Activated CD4-positive, alpha-beta T cell treated with anti-CD3 and anti-CD28 coated beads, Interleukin-2, Interleukin-6, amounts not matched to agents 100 ng/mL and 50 ng/mL, durations not matched to agents 16 hours and 8 hours (primary cell): ENCODE measurements around the gene SLC12A6.
"Not testable (repeated sequence)": the region's sequence is repeated elsewhere in the genome, so short reads cannot be mapped to it uniquely, and the experiment has no call there.

Experiments used
- DNase-seq: peaks from one replicate; pipeline ENCODE4 v3.0.0-alpha.2; 2020

The SLC12A6 gene

DNA sequence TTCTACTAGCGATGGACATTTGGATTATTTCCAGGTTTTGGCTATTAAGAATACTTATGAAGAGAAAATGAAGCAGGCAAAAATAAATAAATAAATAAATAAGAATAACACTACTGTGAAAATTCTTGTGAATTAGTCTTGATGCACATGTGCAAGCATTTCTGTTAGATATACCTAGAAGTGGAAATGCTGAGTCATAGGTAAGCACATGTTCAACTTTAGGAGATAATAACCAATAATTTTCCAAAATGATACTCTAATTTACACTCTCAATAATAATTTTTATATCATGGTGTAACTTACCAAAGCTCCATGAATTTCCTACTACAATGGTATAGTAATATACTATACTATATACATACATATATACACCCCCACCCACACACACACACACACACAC is 89.4 kb downstream of the SLC12A6 start:
- no peak for DNase-seq

DNA sequence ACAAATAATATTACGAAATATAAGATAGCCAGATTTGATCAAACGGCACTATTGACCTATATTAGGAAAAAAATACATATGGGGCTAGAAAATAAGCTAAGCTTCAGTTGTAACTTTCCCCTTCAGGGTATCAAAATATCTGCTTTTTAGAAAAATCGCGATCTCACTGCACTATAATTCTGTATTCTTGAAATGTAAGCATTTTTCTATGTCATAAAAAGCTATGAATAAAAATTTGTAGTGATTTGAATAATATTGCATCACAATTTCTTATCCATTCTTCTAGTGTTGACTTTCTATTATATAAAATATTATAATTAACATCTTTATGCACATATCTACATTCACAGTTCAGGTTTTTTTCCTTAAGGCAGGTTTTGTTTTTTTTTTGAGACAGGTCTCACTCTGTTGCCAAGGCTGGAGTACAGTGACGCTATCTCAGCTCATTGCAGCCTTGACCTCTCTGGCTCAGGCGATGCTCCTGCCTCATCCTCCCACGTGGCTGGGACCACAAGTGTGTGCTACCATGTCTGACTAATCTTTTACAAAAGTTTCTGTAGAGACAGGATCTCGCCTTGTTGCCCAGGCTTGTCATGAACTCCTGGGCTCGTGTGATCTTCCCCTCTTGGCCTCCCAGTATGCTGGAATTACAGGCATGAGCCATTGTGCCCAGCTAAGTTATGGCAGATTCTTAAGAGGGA is 91.2 kb downstream of the SLC12A6 start:
- DNase-seq: no peak

DNA sequence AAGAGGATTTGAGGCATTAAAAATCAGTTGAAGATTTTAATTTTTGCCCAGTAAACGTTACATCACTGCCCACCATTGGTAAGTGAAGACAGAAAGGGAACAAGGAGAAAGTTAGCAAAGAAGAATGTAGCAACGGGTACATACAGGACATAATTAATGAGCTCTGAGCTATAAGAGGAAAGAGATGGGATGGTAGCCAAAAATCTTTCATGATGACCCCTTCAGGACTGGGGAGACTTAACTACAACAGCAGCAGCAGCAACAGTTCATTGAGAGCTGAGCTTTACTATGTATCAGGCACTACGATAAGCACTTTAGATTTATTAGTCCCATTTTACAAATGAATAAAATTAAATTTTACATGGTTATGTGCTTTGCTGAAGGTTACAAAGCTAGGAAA is 94.4 kb downstream of the SLC12A6 start:
- no peak for DNase-seq

DNA sequence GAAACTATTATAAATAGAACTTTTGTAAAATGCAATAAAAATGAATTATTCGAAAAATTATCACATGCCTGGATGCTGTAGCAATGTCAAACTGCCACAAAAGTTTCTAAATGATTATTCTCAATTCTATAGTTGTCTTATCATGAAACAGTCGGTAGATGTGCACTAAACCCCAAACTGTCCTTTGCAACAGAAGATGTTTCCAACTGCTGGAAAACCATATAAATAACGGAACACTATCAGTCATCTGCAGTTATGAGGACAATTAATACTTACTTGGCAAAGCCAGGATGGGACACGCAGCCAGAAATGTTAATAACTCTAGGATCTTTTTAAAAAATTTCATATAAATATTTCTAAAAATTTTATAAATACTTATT is 95.3 kb downstream of the SLC12A6 start:
- peak; percentile 15 for DNase-seq

DNA sequence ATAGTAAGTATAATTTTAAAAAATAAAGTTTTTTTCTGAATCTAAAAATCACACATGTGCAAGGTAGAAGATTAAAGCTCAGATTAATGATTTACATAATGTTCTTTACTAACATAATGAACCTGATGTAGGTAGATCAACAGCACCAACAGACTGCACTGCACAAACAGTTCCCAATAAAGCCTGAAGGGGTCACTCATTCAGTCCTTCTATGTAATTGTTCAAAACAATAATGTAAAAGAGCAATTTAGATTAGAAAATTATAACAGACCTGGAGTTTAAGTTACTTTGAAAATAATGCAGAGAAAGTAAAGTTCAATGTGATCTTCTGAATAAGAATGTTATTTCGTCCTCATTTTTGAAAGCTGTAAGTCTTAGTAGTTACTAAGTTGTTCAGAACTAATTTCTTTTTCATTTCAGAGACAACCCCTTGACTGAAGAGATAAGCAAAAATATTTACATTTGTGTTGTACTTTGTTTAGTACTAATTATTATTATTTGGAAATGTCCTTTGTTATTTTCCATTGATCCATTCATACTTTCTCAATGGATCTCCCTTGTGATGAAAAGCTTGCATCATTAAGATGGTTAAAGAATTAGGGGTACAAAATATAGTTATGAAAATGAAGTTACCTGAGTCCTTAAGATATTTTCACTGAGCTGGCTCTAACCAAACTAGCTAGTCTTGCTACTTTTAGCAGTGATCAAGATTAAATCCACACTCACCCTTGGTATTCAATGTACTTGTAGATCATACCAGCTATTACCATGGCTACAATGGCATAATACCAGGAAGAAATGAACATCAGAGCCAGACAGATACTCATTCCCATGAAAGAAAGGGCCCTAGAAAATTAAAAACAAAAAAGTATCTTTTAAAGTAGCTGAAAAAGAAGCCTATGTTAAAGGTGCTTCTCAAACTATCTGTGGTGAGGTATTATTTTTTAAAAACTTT is 95.9 kb downstream of the SLC12A6 start:
- DNase-seq: peak; percentile 61

DNA sequence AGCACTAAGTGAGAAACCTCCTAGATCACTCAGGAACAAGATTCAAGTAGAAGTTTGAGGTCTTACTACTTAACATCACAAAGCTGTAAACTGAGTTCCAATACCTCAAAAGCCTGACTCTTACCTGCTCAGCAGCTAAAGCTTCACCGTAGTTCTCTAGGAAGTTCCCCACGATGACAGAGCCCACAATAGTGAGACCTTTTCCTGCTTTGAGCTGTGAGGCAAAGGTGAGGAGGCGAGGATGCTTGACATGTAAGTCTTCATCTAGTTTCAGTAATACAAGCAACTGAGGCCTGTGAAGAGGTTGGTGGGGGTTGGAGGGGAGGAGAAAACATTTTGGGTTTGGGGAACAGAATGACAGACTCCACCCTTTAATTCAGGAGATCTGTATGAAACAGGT is 97.0 kb downstream of the SLC12A6 start:
- peak; percentile 52 for DNase-seq

DNA sequence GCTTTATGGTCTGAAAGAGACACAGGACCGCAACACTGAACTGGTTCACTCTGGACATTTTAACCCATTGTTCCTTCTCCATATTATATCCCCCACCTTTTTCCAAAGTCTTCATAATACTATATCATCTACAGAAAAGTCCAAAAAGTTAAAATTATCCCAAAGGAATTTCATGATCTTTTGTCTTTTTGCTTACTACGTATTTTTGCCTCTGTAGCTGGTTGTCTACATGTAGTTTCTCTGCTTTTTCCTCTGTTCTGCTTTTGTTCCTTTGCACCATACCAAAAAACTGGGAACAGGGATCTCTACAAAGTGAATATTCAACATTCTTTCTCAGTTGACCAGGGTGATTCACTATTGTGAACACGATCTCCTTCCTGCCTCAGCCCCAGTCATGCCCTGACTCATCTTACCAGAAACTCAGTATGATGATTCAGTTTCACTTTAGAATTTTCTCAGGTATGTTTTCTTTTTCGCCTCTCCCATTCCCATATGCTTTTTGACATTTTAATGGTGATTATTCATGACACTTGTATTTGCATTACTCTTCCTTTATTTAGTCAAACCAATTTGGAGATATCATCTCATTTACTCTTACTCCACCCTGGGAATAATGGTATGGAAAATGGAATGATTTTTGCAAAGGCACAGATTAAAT is 98.3 kb downstream of the SLC12A6 start:
- peak; percentile 76 for DNase-seq

DNA sequence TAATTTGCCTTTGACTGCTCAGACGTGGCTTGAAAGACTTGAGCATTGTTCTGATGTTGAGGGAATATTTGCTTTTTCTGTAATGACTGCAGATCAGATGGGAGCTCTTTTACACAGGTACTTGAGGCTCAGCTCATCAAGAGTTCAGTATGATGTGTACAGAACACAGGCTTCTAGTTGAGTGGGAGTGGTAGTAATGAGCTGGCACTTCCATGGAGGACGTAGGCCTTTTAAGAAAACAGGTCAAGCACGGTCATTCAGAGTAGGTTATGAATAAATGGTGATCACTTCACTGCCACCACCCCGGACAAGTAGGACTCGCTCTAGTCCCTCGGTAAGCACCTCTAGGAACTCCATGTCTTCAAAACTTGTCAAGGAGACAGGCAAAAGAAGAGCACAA is 104.0 kb downstream of the SLC12A6 start:
- no peak for DNase-seq

DNA sequence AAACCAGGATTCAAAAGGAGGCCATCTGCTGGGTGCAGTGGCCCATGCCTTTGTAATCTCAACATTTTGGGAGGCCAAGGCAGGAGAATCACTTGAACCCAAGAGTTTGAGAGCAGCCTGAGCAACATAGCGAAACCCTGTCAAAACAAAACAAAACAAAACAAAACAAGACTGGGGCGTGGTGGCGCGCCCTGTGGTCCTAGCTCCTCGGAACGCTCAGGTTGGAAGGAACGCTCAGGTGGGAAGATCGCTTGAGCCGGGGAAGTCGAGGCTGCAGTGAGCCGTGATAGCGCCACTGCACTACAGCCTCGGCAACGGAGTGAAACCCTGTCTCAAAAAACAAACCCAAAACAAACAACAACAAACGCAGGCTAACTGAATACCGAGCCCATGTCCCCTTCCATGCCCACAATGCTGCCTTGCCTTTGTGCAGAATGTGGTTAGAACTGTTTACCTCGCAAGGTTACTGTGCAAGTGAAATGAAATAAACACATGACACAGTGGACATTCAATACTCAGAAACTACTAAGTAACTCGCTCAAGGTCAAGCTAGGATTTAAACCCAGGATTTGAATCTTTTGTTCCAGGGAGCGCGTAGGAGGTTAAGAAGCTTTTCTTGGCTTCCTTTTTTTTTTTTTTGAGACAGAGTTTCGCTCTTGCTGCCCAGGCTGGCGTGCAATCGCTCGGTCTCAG is 113.5 kb downstream of the SLC12A6 start:
- no peak for DNase-seq

DNA sequence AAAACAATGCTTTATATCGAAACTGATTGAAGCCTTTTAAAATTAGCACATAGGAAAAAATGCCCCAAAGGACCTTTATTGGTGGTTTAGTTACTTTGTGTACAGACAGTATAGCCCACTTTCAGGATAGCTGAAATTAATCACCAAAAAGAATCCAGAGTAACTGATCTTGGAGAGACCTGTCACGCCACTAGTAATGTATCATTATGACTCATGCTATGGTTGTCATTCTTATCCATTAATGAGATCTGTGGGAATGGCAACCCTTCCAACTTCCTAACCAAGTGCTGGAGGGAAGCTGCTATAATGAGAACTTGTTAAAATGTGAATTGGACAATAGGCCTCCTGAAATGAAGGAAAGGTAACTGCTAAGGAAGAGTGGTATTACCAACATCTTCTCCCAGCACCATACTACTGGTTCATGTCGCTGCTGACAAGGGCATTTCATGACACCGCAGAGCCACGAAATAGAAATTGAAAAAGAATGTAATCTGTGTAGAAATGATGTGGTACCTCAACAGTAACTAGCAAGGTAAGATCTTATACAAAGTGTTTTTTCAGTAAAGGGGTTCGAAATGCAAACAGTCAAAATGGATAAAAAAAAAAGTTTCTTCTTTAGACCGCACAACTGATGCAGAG is 119.9 kb downstream of the SLC12A6 start:
- peak; percentile 27 for DNase-seq

DNA sequence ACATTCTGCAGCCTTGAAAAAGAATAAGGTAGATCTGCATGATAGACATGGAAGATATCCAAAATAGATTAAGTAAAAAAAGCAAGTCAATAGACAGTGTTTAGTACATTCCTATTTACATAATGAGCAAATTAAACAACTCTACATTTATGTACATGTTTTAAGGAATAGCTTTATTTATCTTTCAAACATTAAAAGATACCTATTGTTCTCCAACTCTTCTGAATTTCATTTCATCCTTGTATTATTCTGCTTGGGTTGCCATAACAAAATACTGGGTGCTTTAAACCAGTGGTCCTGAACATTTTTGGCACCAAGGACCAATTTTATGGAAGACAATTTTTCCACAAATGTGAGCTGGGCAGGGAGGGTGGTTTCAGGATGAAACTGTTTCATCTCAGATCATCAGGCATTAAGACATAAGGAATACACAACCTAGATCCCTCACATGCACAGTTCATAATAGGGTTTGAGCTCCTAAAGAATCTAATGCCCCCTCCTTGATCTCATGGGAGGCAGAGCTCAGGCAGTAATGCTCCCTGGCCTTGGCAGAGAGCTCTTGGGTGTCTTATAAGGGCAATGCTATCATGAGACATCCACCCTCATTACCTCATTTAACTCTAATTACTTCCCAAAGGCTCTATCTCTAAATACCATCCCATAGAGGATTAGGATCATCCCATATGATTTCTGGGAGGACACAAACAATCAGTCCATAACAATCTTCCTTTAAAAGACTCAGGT is 120.9 kb downstream of the SLC12A6 start:
- DNase-seq: no peak

DNA sequence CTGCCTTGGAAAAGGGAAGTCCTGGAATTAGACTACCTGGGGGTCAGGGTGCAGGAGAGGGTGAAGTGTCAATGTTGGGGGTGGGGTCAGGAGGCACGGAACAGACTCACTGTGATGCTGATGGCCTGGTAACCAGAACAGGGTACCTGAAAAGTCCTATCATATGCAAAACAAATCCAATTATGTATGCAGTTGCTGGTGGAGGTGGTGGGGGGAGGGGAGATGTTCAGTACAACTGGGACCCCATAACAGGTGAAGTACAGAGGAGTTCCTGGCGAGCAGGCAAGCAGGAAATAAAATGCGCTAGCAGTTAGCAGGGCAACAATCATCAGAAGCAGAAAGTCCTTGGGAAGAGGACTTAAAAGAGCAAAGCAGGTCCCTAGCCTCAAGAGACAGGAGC is 123.4 kb downstream of the SLC12A6 start:
- DNase-seq: no peak

DNA sequence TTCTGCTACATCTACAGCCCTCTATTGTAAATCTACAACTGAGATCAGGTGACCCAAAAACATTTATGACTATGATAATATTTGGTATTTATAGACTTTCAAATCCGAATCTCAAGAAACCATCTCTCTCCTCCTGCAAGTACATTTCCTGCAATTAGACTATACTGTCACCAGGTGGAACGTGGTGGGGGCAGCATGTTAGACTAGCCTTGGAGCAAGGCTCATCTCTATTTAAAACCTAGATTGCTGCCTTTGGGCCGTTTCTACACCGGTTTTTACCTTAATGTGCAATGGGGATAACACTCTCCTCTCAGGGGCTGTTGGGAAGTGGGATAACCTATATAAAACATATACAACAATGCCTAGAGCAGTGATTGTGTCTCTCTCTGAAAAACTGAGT is 123.9 kb downstream of the SLC12A6 start:
- DNase-seq: no peak

DNA sequence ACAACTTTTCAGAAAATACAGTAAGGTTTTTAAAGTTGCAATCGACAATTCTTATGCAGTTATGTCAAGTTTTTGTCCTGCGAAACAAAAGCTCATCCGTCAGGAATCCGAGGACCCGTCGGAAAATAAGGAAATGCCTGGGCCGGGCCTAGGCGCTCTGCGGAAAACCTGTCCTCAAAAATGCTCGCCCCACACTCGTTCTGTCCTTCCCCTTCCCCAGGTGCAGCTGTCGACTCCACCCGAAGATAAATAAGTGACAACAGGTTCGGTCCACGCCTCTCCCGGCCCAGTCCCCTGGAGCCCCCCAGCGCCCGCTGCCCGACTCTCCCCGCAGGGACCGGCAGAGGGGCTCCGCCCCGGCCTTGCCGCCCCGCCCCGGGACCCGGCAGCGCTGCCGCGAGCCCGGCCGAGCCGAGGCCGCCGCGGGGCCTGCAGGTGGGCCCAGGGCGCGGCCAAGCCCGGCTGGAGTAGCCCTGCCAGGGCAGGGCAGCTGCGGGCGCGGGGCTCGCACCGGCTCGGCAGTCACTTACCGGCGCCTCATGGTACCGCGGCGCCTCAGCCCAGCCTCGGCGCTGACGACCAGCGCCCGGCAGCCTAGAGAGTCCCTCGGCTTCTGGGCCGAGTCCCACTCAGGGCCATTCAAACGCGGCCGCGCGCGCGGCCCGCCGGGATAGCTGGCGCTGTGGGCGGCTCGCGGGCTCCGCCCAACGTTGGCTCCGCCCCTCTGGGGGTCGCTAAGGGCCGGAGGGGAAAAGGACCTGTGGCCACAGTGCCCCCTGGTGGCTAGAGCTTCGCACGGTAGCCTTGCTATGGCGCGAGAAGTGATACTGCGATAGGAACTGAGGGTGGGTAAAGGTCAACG is 127.9 kb downstream of the SLC12A6 start, which contains the start of gene KATNBL1:
Gene KATNBL1 (minus strand): TSS at position 676 of the 862 bp plus-strand sequence. CDS start 46,420 bp downstream, outside the sequence.
- DNase-seq: peak; percentile 99

DNA sequence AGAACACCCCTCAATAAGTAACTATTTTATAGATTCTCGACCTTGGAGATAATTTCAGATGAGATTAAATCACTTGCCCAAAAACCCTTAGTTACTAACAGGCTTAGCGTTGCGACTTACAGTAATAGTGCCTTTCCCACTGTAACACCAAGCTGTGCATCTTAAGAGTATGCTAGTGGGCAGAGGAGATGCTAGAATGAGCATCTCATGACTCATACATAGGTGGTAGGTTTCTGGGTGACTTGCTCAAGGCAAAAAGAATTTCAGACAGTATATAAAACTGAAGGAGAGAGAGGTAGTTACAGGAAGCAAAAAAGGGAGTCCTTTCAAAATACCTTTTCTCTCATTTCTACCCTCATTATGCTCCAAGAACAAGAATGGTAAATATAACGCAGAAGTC is 131.6 kb downstream of the SLC12A6 start:
- peak; percentile 36 for DNase-seq

DNA sequence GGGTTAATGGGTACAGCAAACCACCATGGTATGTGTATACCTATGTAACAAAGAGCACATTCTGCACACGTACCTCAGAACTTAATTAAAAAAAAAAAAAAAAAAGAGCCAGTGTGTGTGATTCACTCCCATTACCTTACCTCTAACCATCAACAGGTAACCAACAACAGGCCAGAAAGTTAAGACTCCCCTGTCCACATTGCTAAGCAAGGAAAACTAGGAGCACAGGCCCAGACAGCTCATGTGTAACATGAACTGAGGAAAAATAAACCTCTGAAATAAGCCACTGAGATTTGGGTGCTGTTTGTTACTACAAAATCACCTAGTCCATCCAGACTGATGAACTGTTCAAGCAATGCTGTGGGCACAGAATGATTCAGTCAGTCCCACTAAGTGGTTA is 133.6 kb downstream of the SLC12A6 start:
- no peak for DNase-seq

DNA sequence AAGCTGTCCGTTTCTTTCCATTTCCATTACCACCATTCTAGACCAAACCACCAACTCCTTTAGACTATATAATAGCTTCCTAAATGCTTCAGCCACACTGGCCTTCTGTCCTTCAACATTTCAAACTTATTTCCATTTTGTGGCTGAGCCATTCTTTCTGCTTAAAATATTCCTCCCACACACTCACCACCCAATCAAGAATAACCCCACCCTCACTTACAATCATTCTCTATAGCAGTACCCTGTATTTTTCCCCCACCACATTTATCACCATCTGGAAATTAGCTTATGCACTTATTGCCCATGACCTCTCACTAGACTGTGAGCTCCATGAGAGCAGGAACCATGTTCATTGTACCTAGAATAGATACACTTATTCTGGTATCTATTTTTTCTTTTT is 134.3 kb downstream of the SLC12A6 start:
- DNase-seq: no peak

DNA sequence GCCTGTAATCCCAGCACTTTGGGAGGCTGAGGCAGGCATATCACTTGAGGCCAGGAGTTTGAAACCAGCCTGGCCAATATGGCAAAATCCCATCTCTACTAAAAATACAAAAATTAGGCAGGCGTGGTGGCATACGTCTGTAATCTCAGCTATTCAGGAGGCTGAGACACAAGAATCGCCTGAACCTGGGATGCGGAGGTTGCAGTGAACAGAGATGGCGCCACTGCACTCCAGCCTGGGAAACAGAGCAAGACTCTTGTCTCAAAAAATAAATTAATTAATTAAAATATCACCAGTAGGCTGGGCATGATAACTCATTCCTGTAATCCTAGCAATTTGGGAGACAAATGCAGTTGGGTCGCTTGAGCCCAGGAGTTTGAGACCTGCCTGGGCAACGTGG is 144.3 kb downstream of the SLC12A6 start:
- DNase-seq: not testable (repeated sequence)

DNA sequence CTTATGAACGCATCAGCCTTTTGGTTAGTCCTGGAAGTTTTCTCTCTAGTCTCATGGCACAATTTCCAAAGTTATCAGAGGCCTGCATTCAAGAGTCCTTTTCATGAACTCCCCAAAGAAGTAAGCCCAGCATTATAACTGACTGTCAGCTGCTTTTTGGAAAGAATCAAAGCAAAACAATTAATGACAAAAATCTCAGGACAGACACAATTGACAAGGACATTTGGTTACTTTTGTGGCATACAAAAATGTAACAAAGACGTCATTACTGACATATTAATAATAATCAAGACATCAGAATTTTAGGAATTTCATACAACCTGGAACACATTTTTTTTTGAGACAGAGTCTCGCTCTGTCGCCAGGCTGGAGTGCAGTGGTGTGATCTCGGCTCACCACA is 148.9 kb downstream of the SLC12A6 start:
- no peak for DNase-seq

DNA sequence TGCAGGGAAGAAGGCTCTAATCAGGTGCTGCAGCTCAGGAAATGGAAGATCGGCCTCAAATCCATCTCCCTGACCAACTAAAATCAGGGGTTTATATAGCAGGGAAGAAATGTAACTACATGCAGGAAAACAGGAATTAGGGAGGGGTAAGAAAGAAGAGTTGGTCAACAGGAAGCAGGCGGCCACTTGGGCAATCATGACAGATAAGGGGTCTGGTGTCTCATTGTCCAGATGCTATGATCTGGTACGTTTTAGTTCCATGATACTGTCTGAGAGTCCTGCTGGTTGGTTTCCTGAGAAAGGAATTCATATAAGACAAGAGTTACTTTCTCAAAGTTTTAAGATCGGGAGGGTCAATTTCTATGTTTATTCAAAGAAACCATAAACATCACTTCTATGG is 151.9 kb downstream of the SLC12A6 start:
- DNase-seq: no peak

DNA sequence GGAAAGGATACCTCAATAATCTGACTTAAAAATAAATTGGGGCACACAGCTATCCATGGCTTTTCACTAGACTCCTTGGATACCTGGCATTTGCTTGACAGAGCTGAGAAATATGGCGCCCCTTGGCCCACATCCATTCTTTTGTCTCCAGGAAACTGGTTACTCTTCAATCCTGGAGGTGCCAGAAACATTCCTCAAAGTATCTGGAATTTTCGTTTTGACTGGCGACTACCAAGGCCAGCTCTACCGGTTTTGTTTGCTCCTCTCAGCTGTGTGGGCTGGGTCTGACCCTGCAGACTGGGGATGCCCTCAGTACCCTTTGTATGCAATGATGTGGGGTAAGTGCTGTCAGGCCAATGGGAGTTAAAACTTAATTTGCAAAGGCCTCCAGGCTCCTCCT is 154.6 kb downstream of the SLC12A6 start:
- DNase-seq: no peak
